Stimulated activated naive B cell treated with anti-CD40 and anti-IgM and Interleukin-4, amounts not matched to agents 10 μg/mL and 1 μg/mL and 100 μg/mL, for 72 hours (primary cell): Measurements from ENCODE around the gene GUCY2F.

ENCODE experiments used
- ATAC-seq, 2 donors: fragments of 150-1000 bp; cut with Tn5 transposase; replicated peaks; 2 replicates each; pipeline ENCODE4 v1.10.0; 2021; ENCODE audit warnings: moderate library complexity in 1 of 2
- DNase-seq: peaks from one replicate; pipeline ENCODE4 v3.0.0; 2021
- H3K27ac Mint-ChIP-seq: one replicate; pipeline ENCODE4 v1.8.0; 2022; ENCODE audit warnings: mild to moderate bottlenecking, mixed read lengths
- H3K27me3 Mint-ChIP-seq, 2 donors: one replicate each; pipeline ENCODE4 v1.8.0; 2022; ENCODE audit warnings: mixed read lengths in 2 of 2
- H3K36me3 Mint-ChIP-seq, 2 donors: one replicate each; pipeline ENCODE4 v1.8.0; 2022; ENCODE audit warnings: mixed read lengths in 2 of 2, mild to moderate bottlenecking in 1 of 2
- H3K4me1 Mint-ChIP-seq, 2 donors: one replicate each; pipeline ENCODE4 v1.8.0; 2022; ENCODE audit warnings: mixed read lengths in 2 of 2, mild to moderate bottlenecking in 1 of 2
- H3K4me3 Mint-ChIP-seq, 2 donors: one replicate each; pipeline ENCODE4 v1.8.0; 2022; ENCODE audit warnings: mild to moderate bottlenecking in 2 of 2, mixed read lengths in 2 of 2, moderate library complexity in 1 of 2
- H3K9me3 Mint-ChIP-seq, 2 donors: one replicate each; pipeline ENCODE4 v1.8.0; 2022; ENCODE audit warnings: mixed read lengths in 2 of 2, mild to moderate bottlenecking in 1 of 2

GUCY2F gene

GRCh38 chrX:109481986-109482385 is at the start of gene GUCY2F:
Gene GUCY2F, minus strand, starts transcription at chrX:109482086. Its CDS starts 6,150 bp downstream, at chrX:109475936.
- H3K27ac Mint-ChIP-seq, result no peak within 1 kb of the TSS
- H3K9me3 Mint-ChIP-seq, result no peaks in the 10 kb centered on the region
- no peaks in the 10 kb centered on the region for H3K4me1 Mint-ChIP-seq
- no peak within 1 kb of the TSS for H3K4me3 Mint-ChIP-seq
- no peaks in the 10 kb centered on the region for H3K36me3 Mint-ChIP-seq
- no peak for ATAC-seq
- no peak for DNase-seq
- H3K27me3 Mint-ChIP-seq, result peaks cover 5 to 10% of the 10 kb centered on the region in 2 donors

GRCh38 chrX:109519001-109519400 is 37.1 kb upstream of the GUCY2F start:
- peaks cover 0 to 3% of the 10 kb centered on the region in 2 donors for H3K9me3 Mint-ChIP-seq
- H3K4me3 Mint-ChIP-seq, result no peak overlapping the region
- H3K36me3 Mint-ChIP-seq, result no peaks in the 10 kb centered on the region
- ATAC-seq (no peak), DNase-seq (no peak)
- H3K27ac Mint-ChIP-seq, result no peak overlapping the region
- H3K27me3 Mint-ChIP-seq, result peaks cover 6 to 14% of the 10 kb centered on the region in 2 donors
- H3K4me1 Mint-ChIP-seq, result no peaks in the 10 kb centered on the region

- H3K4me1 Mint-ChIP-seq, result peaks cover 0 to 5% of the 10 kb centered on the region in 2 donors
- DNase-seq (no peak), ATAC-seq (no peak)
- no peak overlapping the region for H3K27ac Mint-ChIP-seq
- no peak overlapping the region for H3K4me3 Mint-ChIP-seq
- H3K27me3 Mint-ChIP-seq, result peaks cover 0 to 26% of the 10 kb centered on the region in 2 donors
- H3K36me3 Mint-ChIP-seq, result no peaks in the 10 kb centered on the region
- H3K9me3 Mint-ChIP-seq, result no peaks in the 10 kb centered on the region
These were observed 29.2 kb upstream of the GUCY2F start for GRCh38 chrX:109511113-109511512.

GRCh38 chrX:109508915-109509314 is 27.0 kb upstream of the GUCY2F start:
- no peaks in the 10 kb centered on the region for H3K36me3 Mint-ChIP-seq
- ATAC-seq (no peak), DNase-seq (no peak)
- no peaks in the 10 kb centered on the region for H3K9me3 Mint-ChIP-seq
- peaks cover 0 to 19% of the 10 kb centered on the region in 2 donors for H3K27me3 Mint-ChIP-seq
- H3K27ac Mint-ChIP-seq, result no peak overlapping the region
- H3K4me3 Mint-ChIP-seq, result no peak overlapping the region
- H3K4me1 Mint-ChIP-seq, result peaks cover 0 to 5% of the 10 kb centered on the region in 2 donors

- no peak overlapping the region for H3K27ac Mint-ChIP-seq
- H3K36me3 Mint-ChIP-seq, result no peaks in the 10 kb centered on the region
- ATAC-seq, result peak; percentile 21 to 50
- H3K4me3 Mint-ChIP-seq, result no peak overlapping the region
- no peaks in the 10 kb centered on the region for H3K9me3 Mint-ChIP-seq
- no peak for DNase-seq
- H3K27me3 Mint-ChIP-seq, result peaks cover 0 to 7% of the 10 kb centered on the region in 2 donors
- no peaks in the 10 kb centered on the region for H3K4me1 Mint-ChIP-seq
These were observed 19.3 kb upstream of the GUCY2F start for GRCh38 chrX:109501176-109501575.

- DNase-seq (no peak), ATAC-seq (no peak)
- H3K4me3 Mint-ChIP-seq, result no peak overlapping the region
- no peaks in the 10 kb centered on the region for H3K36me3 Mint-ChIP-seq
- no peaks in the 10 kb centered on the region for H3K4me1 Mint-ChIP-seq
- no peak overlapping the region for H3K27ac Mint-ChIP-seq
- H3K27me3 Mint-ChIP-seq, result peaks cover 0 to 10% of the 10 kb centered on the region in 2 donors
- H3K9me3 Mint-ChIP-seq, result no peaks in the 10 kb centered on the region
These were observed 16.5 kb upstream of the GUCY2F start for GRCh38 chrX:109498434-109498833.

- H3K36me3 Mint-ChIP-seq, result no peaks in the 10 kb centered on the region
- no peaks in the 10 kb centered on the region for H3K9me3 Mint-ChIP-seq
- peaks cover 2 to 4% of the 10 kb centered on the region in 2 donors for H3K4me1 Mint-ChIP-seq
- no peak overlapping the region for H3K27ac Mint-ChIP-seq
- no peaks in the 10 kb centered on the region for H3K27me3 Mint-ChIP-seq
- ATAC-seq (no peak), DNase-seq (no peak)
- H3K4me3 Mint-ChIP-seq, result no peak overlapping the region
These were observed 7.3 kb upstream of the GUCY2F start for GRCh38 chrX:109489174-109489573.

- Mint-ChIP-seq H3K27ac (no peak overlapping the region), H3K27me3 (peaks cover 0 to under 1% of the 10 kb centered on the region in 2 donors), H3K4me3 (no peak overlapping the region), H3K4me1 (peaks cover 2 to 4% of the 10 kb centered on the region in 2 donors), H3K36me3 (no peaks in the 10 kb centered on the region), H3K9me3 (no peaks in the 10 kb centered on the region)
- DNase-seq, result peak; percentile 17
- peak; percentile 87 to 95 for ATAC-seq
These were observed 5.8 kb upstream of the GUCY2F start for GRCh38 chrX:109487640-109488039.

GRCh38 chrX:109485470-109486340 is 3.8 kb upstream of the GUCY2F start:
- peak; percentile 43 to 46 for ATAC-seq

GRCh38 chrX:109484886-109485285 is 3.0 kb upstream of the GUCY2F start:
- no peaks in the 10 kb centered on the region for H3K9me3 Mint-ChIP-seq
- H3K27ac Mint-ChIP-seq, result no peak overlapping the region
- no peak overlapping the region for H3K4me3 Mint-ChIP-seq
- DNase-seq (no peak), ATAC-seq (no peak)
- H3K4me1 Mint-ChIP-seq, result peaks cover 2 to 4% of the 10 kb centered on the region in 2 donors
- peaks cover 5 to 10% of the 10 kb centered on the region in 2 donors for H3K27me3 Mint-ChIP-seq
- H3K36me3 Mint-ChIP-seq, result no peaks in the 10 kb centered on the region

More at GRCh38 chrX:109485470-109486340, 3.8 kb upstream of the GUCY2F start:
- Mint-ChIP-seq H3K4me1 (peaks cover 2 to 4% of the 10 kb centered on the region in 2 donors), H3K36me3 (no peaks in the 10 kb centered on the region), H3K9me3 (no peaks in the 10 kb centered on the region), H3K27ac (no peak overlapping the region), H3K27me3 (peaks cover 5 to 10% of the 10 kb centered on the region in 2 donors), H3K4me3 (no peak overlapping the region)
- DNase-seq, result peak; percentile 58

- Mint-ChIP-seq H3K4me3 (no peak overlapping the region), H3K27ac (no peak overlapping the region), H3K36me3 (no peaks in the 10 kb centered on the region), H3K4me1 (no peaks in the 10 kb centered on the region), H3K27me3 (peaks cover 5 to 12% of the 10 kb centered on the region in 2 donors), H3K9me3 (no peaks in the 10 kb centered on the region)
- DNase-seq (no peak), ATAC-seq (peak in 1 of 2 donors; percentile 33)
These were observed 6.6 kb downstream of the GUCY2F start for GRCh38 chrX:109475174-109475891.

- Mint-ChIP-seq H3K36me3 (no peaks in the 10 kb centered on the region), H3K4me3 (no peak overlapping the region), H3K27ac (no peak overlapping the region), H3K4me1 (no peaks in the 10 kb centered on the region), H3K9me3 (no peaks in the 10 kb centered on the region), H3K27me3 (peaks cover 5 to 17% of the 10 kb centered on the region in 2 donors)
- peak in 1 of 2 donors; percentile 58 for ATAC-seq
- no peak for DNase-seq
These were observed 8.7 kb downstream of the GUCY2F start for GRCh38 chrX:109472939-109473735.

GRCh38 chrX:109464231-109464630 is 17.7 kb downstream of the GUCY2F start:
- ATAC-seq, result no peak
- peaks cover 10 to 20% of the 10 kb centered on the region in 2 donors for H3K27me3 Mint-ChIP-seq
- H3K4me1 Mint-ChIP-seq, result no peaks in the 10 kb centered on the region
- H3K27ac Mint-ChIP-seq, result no peak overlapping the region
- H3K36me3 Mint-ChIP-seq, result no peaks in the 10 kb centered on the region
- H3K9me3 Mint-ChIP-seq, result peaks cover 0 to 2% of the 10 kb centered on the region in 2 donors
- H3K4me3 Mint-ChIP-seq, result no peak overlapping the region
- no peak for DNase-seq

GRCh38 chrX:109463784-109464183 is 18.1 kb downstream of the GUCY2F start:
- no peak overlapping the region for H3K4me3 Mint-ChIP-seq
- peaks cover 0 to 2% of the 10 kb centered on the region in 2 donors for H3K9me3 Mint-ChIP-seq
- H3K4me1 Mint-ChIP-seq, result no peaks in the 10 kb centered on the region
- H3K27ac Mint-ChIP-seq, result no peak overlapping the region
- ATAC-seq, result no peak
- H3K27me3 Mint-ChIP-seq, result peaks cover 10 to 23% of the 10 kb centered on the region in 2 donors
- no peaks in the 10 kb centered on the region for H3K36me3 Mint-ChIP-seq
- no peak for DNase-seq
